ENCODE measurements around the gene SLC44A4.

SLC44A4 gene

DNA sequence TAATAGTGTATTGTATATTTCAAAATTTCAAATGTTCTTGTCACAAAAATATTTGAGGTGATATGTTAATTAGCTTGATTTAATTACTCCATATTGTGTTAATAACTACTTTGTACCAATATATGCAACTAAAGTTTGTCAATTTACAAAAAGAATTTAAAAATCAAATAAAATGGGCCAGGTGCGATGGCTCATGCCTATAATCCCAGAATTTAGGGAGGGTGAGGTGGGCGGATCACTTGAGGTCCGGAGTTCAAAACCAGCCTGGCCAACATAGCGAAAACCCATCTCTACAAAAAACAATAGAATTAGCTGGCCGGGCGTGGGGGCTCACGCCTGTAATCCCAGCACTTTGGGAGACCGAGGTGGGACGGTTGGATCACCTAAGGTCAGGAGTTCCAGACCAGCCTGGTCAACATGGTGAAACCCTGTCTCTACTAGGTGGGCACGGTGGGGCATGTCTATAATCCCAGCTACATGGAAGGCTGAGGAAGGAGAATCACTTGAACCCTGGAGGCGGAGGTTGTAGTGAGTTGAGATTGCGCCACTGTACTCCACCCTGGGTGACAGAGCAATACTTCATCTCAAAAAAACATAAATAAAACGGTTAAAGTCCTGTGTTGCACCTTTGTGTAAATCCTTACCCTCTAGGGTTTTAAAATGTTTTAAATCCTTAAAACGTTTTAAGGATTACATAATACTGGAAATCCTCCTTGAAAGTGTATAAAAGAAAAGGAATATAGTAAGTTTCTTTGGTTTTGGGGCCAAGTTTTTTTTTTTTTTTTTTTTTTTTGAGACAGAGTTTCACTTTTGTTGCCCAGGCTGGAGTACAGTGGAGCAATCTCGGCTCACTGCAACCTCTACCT is 47.2 kb downstream of the SLC44A4 start:
- peak overlapping the region; percentile 66 for H3K27ac ChIP-seq
- no peak for TF ChIP-seq CTCF (conservative IDR thresholded peaks at IDR 0.05)

GRCh38 chr6:31830886-31831335 is 47.9 kb downstream of the SLC44A4 start:
- no peak for TF ChIP-seq CTCF (conservative IDR thresholded peaks at IDR 0.05)
- peak overlapping the region; percentile 66 for H3K27ac ChIP-seq

GRCh38 chr6:31829633-31830283 is 49.0 kb downstream of the SLC44A4 start:
- peak; percentile 48 for TF ChIP-seq CTCF (conservative IDR thresholded peaks at IDR 0.05)
- peak overlapping the region; percentile 66 for H3K27ac ChIP-seq

GRCh38 chr6:31827286-31828079 is 51.3 kb downstream of the SLC44A4 start, which contains the start of gene HSPA1B:
Gene HSPA1B, plus strand, starts transcription at chr6:31827738. Its CDS starts 213 bp downstream, at chr6:31827951.
- peak within 1 kb of the TSS; percentile 97 for H3K27ac ChIP-seq
- TF ChIP-seq CTCF (conservative IDR thresholded peaks at IDR 0.05): no peak

- peak overlapping the region; percentile 97 for H3K27ac ChIP-seq
- no peak for TF ChIP-seq CTCF (conservative IDR thresholded peaks at IDR 0.05)
Observed at GRCh38 chr6:31826793-31827285, 52.0 kb downstream of the SLC44A4 start.

DNA sequence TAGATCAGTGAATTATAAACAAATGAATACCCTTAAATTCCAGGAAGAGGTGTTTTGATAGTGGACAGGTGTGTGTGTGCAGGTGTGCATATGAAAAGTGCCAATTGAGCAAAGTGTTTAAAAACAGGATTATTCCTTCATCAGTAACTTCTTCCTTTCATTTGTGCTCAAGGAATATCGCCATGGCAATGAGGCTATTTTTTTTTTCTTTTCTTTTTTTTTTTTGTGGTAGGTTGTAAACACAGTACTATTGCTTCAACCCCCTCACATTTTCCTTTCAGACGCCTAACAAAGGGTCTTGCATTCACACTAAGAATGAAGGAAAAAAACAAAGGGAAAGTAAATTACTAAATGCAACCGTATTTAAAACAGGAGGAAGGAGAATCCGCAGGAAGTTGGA is 53.2 kb downstream of the SLC44A4 start:
- TF ChIP-seq CTCF (conservative IDR thresholded peaks at IDR 0.05): no peak
- peak overlapping the region; percentile 97 for H3K27ac ChIP-seq

DNA sequence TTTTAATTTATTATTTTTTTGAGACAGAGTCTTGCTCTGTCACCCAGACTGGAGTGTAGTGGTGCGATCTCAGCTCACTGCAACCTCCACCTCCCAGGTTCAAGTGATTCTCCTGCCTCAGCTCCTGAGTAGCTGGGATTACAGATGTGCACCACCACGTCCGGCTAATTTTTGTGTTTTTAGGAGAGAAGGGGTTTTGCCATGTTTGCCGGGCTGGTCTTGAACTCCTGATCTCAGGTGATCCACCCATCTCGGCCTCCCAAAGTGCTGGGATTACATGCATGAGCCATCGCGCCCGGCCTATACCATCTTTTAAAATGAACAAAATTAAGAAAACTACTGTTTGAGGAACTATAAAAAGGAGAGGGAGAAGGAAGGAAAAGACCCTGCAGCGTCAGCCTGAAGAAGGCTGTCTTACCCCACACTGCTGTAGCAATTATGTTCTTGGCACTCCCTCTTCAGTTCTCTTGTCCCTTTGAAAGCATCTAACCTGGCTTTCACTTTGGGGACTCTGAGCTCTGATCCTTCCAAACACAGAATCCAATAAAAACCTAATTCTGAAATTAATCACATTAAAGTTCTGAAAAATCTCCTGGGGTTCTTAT is 55.1 kb downstream of the SLC44A4 start:
- H3K27ac ChIP-seq: peak overlapping the region; percentile 97

All from VCaP (cell line).